HG03095 (cell line): ENCODE data around the gene ARTN.
A peak's percentile ranks its signal among the peaks of the same experiment; 100 is the strongest.

Experiments
- ATAC-seq: cut with Tn5 transposase; IDR thresholded peaks from one replicate; pipeline ENCODE4 v1.9.1; 2021; ENCODE audit warnings: moderate library complexity; ENCODE audit not compliant: unreplicated experiment

The ARTN gene

DNA sequence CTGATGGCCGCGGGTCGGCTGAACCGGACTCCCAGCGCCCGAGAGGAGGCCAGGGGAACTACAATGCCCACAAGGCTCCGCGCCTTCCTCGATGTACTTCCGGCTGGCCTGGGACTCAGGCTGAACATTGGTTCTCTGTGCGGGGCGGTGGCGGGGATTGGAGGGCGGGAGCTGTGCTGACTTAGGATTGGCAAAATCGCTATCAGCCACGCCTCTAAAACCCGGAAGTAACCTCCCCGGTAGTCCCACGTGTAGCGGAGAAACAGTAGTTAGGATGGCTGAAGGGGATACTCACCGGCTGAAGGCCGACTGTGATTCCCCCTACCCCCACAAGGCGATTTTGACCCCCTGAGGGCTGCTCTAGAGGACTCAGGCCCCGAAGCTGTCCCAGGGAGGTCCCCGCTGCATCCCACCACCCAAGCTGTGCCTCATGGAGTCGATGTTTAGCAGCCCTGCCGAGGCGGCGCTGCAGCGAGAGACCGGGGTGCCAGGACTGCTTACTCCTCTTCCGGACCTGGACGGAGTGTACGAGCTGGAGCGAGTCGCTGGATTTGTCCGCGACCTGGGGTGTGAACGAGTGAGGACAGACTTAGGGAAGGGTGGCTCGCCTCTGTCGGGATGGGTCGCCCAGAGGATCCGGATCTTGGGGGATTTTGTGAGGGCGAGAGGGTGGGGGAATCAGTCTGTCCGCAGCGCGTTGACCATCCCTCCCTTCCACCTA lies 36.3 kb downstream of the ARTN start, which contains the start of gene DPH2:
Gene DPH2 (plus strand): TSS at position 265 of the 721 bp plus-strand sequence. CDS start 166 bp downstream, at position 431.
- ATAC-seq = peak; percentile 74

DNA sequence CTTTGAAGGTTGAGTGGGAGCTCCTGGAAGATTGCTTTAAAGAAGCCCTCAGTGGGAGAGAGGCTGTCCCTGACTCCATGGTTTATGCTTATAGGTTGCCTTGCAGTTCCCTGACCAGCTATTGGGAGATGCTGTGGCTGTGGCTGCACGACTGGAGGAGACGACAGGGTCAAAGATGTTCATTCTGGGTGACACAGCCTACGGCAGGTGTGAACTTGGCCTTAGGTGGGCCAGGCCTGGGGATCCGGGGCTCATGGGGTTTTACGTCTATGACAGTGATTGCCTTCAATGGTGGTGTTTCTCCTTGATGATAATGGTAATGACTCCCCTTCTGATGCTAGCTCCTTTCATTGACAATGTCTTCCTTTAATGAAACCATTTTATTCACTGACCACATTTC lies 36.9 kb downstream of the ARTN start:
- no peak for ATAC-seq

DNA sequence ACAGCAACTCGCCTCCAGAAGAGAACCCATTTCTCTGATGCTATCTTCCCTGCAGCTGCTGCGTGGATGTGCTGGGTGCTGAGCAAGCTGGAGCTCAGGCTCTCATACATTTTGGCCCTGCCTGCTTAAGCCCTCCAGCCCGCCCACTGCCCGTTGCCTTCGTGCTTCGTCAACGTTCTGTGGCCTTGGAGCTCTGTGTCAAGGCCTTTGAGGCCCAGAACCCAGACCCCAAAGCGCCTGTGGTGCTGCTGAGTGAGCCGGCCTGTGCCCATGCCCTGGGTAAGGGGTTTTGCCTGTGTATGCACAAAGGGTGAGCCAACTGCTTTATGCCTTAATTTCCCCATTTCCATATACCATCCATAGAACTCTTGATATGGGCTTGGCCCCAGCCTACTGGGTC lies 37.3 kb downstream of the ARTN start:
- no peak for ATAC-seq

DNA sequence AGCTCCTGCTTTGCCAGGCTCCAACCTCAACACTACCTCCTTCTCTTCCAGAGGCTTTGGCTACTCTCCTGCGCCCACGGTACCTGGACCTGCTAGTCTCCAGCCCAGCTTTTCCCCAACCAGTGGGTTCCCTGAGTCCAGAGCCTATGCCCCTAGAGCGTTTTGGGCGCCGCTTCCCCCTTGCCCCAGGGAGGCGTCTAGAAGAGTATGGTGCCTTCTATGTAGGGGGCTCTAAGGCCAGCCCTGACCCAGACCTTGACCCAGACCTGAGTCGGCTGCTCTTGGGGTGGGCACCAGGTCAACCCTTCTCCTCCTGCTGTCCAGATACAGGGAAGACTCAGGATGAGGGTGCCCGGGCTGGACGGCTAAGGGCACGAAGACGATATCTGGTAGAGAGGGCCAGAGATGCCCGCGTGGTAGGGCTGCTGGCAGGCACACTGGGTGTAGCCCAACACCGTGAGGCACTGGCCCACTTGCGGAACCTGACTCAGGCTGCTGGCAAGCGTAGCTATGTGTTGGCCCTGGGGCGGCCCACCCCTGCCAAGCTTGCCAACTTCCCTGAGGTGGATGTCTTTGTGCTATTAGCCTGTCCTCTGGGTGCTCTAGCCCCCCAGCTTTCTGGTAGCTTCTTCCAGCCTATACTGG lies 37.9 kb downstream of the ARTN start:
- no peak for ATAC-seq

- no peak for ATAC-seq
Observed at GRCh38 chr1:43973981-43974442, 40.4 kb downstream of the ARTN start.

DNA sequence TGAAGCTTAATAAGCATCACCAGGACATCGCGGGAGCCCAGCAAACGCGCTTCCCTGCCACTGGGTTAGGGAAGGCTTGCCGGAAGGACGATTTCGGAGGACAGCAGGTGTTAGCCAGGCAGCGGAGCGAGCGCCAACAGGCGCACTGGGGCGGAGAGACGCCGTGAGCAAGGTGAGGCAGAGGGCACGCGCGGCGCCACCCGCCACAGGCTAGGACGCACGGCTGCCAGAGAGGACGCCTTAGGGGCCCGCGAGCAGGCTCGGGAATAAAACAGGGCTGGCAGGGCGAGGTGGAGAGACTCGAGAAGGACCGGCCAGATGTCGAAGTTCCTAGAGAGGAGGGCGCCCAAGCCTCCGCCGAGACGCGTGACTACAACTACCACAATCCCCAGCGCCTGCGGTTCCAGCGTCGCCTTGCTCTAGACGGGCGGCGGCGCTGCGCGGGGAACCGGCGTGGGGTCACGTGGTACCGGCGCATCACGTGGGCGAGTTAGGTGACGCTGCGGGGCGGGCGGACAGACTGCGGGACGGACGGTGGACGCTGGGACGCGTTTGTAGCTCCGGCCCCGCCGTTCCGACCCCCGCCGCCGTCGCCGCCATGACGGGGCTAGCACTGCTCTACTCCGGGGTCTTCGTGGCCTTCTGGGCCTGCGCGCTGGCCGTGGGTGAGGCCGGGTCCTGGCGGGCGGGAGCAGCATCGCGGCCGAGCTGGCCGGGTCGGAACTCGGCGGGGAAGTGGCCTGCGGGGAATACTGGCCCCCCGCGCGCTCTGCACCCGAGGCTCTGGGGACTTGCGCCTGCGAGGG lies 41.0 kb downstream of the ARTN start, which contains the start of gene ATP6V0B:
Gene ATP6V0B (plus strand): TSS at position 518 of the 806 bp plus-strand sequence. CDS start 81 bp downstream, at position 599.
- peak; percentile 54 for ATAC-seq

GRCh38 chr1:43975249-43975961 lies 41.8 kb downstream of the ARTN start:
- no peak for ATAC-seq

GRCh38 chr1:43976045-43976444 lies 42.4 kb downstream of the ARTN start:
- ATAC-seq = no peak

GRCh38 chr1:43976890-43977289 lies 43.3 kb downstream of the ARTN start:
- no peak for ATAC-seq

DNA sequence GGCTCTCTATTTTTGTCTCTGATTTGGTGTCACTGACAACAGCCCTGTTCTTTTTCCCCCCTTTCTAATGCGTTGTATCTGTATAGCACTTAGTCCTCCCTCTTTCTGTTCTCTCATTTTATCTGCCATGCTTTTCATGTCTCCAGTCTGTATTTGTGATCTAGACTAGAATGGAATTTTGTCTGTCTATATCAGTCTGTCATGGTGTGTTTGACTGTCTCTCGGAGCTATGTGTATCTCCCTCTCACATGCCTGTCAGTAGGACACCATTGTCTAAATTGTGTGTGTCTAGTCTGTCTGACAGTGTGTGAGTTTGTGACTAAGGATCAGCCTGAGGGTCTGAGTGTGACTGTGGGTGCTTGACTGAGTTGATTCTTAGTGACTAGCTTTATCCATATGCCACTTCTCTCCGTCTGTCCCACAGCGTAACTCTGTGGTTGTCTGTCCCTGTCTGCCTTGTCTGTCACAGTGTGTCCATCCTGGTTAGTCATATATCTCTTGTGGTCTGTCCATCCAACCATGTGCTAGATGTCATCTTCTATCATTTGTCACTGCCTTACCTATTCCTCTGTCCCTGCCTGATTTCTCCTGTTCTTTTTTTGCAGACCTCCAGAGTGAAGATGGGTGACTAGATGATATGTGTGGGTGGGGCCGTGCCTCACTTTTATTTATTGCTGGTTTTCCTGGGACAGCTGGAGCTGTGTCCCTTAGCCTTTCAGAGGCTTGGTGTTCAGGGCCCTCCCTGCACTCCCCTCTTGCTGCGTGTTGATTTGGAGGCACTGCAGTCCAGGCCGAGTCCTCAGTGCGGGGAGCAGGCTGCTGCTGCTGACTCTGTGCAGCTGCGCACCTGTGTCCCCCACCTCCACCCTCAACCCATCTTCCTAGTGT lies 44.0 kb downstream of the ARTN start:
- no peak for ATAC-seq

GRCh38 chr1:43978264-43978550 lies 44.6 kb downstream of the ARTN start:
- no peak for ATAC-seq

- ATAC-seq = no peak
Observed at GRCh38 chr1:43978551-43979260, 45.1 kb downstream of the ARTN start, which contains the start of gene B4GALT2. TSS of gene B4GALT2 (plus strand) at chr1:43979210. CDS start at chr1:43981161, 1,951 bp downstream.

- ATAC-seq = no peak
Observed at GRCh38 chr1:43979261-43979527, 45.6 kb downstream of the ARTN start.

DNA sequence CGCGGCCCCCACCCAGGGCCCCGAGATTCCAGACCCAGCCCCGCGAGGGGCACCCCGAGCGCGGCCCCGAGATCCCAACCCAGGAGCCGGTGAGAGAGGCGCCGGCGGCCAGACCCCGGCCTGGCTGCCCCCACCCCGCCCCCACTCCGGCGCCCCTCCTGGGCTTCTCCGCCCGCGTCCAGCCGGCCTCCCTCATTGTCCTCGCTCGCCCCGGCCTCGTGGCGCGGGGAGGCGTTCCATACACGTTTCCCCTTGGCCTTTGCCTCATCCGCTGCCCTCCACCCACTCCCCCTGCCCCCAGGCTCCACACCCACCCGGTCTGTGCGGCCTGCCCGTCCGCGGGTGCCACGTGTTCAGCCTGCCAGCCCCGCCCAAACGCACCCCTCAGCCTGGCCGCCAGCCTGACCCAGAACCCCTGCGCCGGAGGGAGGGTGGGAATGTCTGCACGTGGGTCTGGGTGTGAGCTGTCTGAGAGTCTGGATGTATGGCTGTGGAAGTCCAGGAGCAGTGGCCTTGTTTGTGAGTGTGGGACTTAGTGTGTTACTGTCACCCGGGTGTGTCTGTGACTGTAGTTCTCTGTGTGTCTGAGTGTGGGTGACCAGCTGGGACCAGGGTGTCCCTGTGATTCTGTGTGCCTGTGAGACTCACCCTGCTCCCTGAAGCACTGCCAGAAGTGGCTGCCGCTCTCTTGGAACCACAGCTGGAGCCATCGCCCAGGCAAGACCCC lies 46.1 kb downstream of the ARTN start:
- ATAC-seq = no peak

DNA sequence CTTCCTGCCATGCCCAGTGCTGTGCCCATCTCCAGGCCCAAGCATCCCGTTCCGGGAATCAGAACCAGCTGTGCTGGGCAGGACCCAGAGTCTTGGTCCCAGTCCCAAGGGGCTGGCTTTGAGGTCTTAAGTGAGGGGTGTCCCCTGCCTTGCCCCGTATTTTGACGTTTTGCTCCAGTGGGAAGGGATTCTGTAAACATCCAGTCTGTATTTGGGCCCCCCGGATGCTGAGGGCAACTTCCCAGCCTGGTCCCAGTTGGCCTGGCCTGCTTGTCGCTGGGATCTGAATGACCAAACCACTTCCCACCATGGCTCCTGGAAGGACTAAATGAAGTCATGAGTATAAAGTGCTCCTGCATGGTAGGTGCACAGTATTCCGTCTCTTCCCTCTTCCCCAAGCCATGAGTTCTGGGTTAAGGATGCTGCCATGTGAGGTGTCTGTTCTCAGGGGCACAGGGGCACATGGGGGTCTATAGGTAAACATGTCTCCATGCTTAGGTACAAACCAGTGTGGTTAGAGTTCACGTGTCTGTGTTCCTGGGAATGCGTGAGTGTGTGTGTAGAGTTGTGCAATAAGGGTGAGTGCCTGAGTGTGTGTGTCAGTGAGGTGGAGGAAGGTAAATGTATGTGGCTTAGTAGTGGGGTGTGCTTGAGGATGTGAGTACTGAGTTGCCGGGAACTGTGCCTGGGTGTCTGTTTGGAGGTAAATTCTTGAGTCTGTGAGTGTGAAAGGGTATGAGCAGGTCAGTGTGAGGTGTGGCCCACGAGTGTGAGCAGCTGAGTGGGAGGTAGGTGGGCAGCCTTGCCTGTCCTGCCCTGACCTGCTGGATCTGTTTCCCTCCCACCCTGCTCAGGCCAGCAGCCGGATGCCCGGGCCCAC lies 46.9 kb downstream of the ARTN start:
- ATAC-seq = no peak

GRCh38 chr1:43981135-43981491 lies 47.5 kb downstream of the ARTN start:
- no peak for ATAC-seq

GRCh38 chr1:43981636-43982035 lies 48.0 kb downstream of the ARTN start:
- ATAC-seq = no peak

- no peak for ATAC-seq
Observed at GRCh38 chr1:43982241-43982640, 48.6 kb downstream of the ARTN start.
